MM.1S (cell line): ENCODE measurements around the gene TBX6.

Experiments used
- DNase-seq: peaks from one replicate; pipeline ENCODE4 v3.0.0-alpha.2; 2015
- H2AFZ ChIP-seq: fragments of 300-600 bp; sonication (generic); 2 replicates; pipeline ENCODE4 v1.6.0; 2016; ENCODE audit warnings: antibody characterized with exemption, low read length
- H3F3A ChIP-seq: fragments of 300-600 bp; sonication (generic); 2 replicates; pipeline ENCODE4 v1.6.1; 2016; ENCODE audit warnings: mild to moderate bottlenecking, antibody characterized with exemption, low read length, moderate library complexity, mixed read lengths; ENCODE audit not compliant: insufficient read depth
- H3K27ac ChIP-seq: fragments of 300-600 bp; sonication (generic); 2 replicates; pipeline ENCODE4 v1.5.1; 2016; ENCODE audit warnings: mild to moderate bottlenecking, low read length
- H3K27me3 ChIP-seq: fragments of 300-600 bp; sonication (generic); replicated peaks from 2 replicates; pipeline ENCODE4 v1.6.0; 2016; ENCODE audit warnings: low read length; ENCODE audit not compliant: insufficient read depth
- H3K36me3 ChIP-seq: fragments of 300-600 bp; sonication (generic); replicated peaks from 2 replicates; pipeline ENCODE4 v1.6.1; 2016; ENCODE audit warnings: mild to moderate bottlenecking, low read length, mixed read lengths; ENCODE audit not compliant: insufficient read depth
- H3K4me1 ChIP-seq: fragments of 300-600 bp; sonication (generic); 2 replicates; pipeline ENCODE4 v1.6.1; 2016; ENCODE audit warnings: low read length, mixed read lengths
- H3K4me2 ChIP-seq: fragments of 300-600 bp; sonication (generic); 2 replicates; pipeline ENCODE4 v1.6.0; 2016; ENCODE audit warnings: low read depth, low read length
- H3K4me3 ChIP-seq: fragments of 300-600 bp; sonication (generic); 2 replicates; pipeline ENCODE4 v1.5.1; 2016; ENCODE audit warnings: low read length, mixed read lengths
- H3K79me2 ChIP-seq: fragments of 300-600 bp; sonication (generic); 2 replicates; pipeline ENCODE4 v1.6.1; 2016; ENCODE audit warnings: mixed run types, low read length, mixed read lengths
- H3K9ac ChIP-seq: fragments of 300-600 bp; sonication (generic); 2 replicates; pipeline ENCODE4 v1.6.1; 2016; ENCODE audit warnings: low read length, mixed read lengths
- H3K9me2 ChIP-seq: fragments of 300-600 bp; sonication (generic); replicated peaks from 2 replicates; pipeline ENCODE4 v1.6.1; 2016; ENCODE audit warnings: mild to moderate bottlenecking, low read length, mixed read lengths; ENCODE audit not compliant: insufficient read depth
- H3K9me3 ChIP-seq: fragments of 300-600 bp; sonication (generic); replicated peaks from 2 replicates; pipeline ENCODE4 v1.6.1; 2016; ENCODE audit warnings: mild to moderate bottlenecking, low read length, mixed read lengths; ENCODE audit not compliant: insufficient read depth
- H4K20me1 ChIP-seq: fragments of 300-600 bp; sonication (generic); 2 replicates; pipeline ENCODE4 v1.6.1; 2016; ENCODE audit warnings: mild to moderate bottlenecking, low read length, moderate library complexity, mixed read lengths; ENCODE audit not compliant: insufficient read depth
- EZH2 ChIP-seq: fragments of 300-600 bp; sonication (generic); optimal IDR thresholded peaks from 2 replicates; pipeline ENCODE3; 2017; ENCODE audit warnings: low read depth, mild to moderate bottlenecking, antibody characterized with exemption, low read length, mixed read lengths
- EZH2phosphoT487 ChIP-seq: fragments of 300-600 bp; sonication (generic); IDR thresholded peaks from 2 replicates; pipeline ENCODE4 v1.6.1; 2018; ENCODE audit warnings: antibody characterized with exemption, low read length
- TF ChIP-seq, protein P1 (sequence below): fragments of 300-600 bp; sonication (generic); IDR thresholded peaks from 2 replicates; pipeline ENCODE4 v1.5.1; 2016; ENCODE audit warnings: antibody characterized with exemption, low read length, mixed read lengths

Gene TBX6

GRCh38 chr16:30114411-30114810 is 22.7 kb upstream of the TBX6 start:
- Histone ChIP-seq H3K4me3 (0 out of 2 replicates have a peak overlapping the region, but pooled peaks have one; percentile 6), H3K27ac (peak overlapping the region; percentile 65; the same call in 1 of the 2 replicates)
- TF ChIP-seq EZH2phosphoT487 (no peak), EZH2 (no peak)
- TF ChIP-seq, protein P1, sequence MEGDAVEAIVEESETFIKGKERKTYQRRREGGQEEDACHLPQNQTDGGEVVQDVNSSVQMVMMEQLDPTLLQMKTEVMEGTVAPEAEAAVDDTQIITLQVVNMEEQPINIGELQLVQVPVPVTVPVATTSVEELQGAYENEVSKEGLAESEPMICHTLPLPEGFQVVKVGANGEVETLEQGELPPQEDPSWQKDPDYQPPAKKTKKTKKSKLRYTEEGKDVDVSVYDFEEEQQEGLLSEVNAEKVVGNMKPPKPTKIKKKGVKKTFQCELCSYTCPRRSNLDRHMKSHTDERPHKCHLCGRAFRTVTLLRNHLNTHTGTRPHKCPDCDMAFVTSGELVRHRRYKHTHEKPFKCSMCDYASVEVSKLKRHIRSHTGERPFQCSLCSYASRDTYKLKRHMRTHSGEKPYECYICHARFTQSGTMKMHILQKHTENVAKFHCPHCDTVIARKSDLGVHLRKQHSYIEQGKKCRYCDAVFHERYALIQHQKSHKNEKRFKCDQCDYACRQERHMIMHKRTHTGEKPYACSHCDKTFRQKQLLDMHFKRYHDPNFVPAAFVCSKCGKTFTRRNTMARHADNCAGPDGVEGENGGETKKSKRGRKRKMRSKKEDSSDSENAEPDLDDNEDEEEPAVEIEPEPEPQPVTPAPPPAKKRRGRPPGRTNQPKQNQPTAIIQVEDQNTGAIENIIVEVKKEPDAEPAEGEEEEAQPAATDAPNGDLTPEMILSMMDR: no peak

DNA sequence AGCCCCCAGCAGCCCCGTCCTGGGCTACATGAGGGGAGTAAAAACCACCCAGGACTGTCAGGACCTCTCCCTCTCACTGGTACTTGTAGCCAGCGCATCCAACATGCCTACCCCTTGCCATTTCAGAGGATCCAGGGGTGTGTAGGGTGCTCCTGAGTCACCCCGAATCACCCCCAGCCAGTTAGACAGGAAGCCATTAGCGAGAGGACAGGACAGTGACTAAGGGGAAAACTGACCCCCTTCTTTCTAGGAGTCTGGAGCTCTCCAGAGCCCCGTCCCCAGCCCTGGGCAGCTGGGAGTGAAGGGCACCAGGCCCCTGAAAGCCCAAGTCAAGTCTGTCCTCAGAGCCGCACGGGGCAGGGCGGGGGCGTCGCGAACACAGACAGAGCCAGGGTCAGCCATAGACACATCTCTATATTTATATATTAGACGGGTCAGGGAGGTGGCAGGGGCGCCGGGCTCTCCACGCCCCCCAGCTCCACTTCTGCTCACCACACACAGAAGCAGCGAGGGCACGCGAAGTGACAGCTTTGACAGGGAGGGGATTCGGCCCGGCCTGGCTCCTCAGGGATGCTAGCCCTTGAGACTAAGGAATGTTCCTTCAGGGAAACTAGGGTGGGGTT is 22.1 kb upstream of the TBX6 start:
- H4K20me1 ChIP-seq: no peaks in the 10 kb centered on the region
- no peak overlapping the region for H3K9ac ChIP-seq
- no peak overlapping the region for H3K27ac ChIP-seq
- TF ChIP-seq EZH2 (no peak), EZH2phosphoT487 (no peak)
- TF ChIP-seq, protein P1: no peak
- H3K4me3 ChIP-seq: no peak overlapping the region
- H3K9me3 ChIP-seq: no peaks in the 10 kb centered on the region
- peaks cover 15% of the 10 kb centered on the region for H3F3A ChIP-seq
- H2AFZ ChIP-seq: no peak overlapping the region
- no peaks in the 10 kb centered on the region for H3K9me2 ChIP-seq
- no peaks in the 10 kb centered on the region for H3K79me2 ChIP-seq
- H3K27me3 ChIP-seq: no peaks in the 10 kb centered on the region
- H3K36me3 ChIP-seq: no peaks in the 10 kb centered on the region
- H3K4me2 ChIP-seq: no peak overlapping the region
- peaks cover 17% of the 10 kb centered on the region for H3K4me1 ChIP-seq
- no peak for DNase-seq

More at GRCh38 chr16:30114411-30114810, 22.7 kb upstream of the TBX6 start:
- H3K27me3 ChIP-seq: no peaks in the 10 kb centered on the region
- H3K9me2 ChIP-seq: no peaks in the 10 kb centered on the region
- H3K4me1 ChIP-seq: peaks cover 17% of the 10 kb centered on the region
- no peaks in the 10 kb centered on the region for H3K9me3 ChIP-seq
- DNase-seq: no peak
- H3F3A ChIP-seq: peaks cover 15% of the 10 kb centered on the region
- no peaks in the 10 kb centered on the region for H3K79me2 ChIP-seq
- peak overlapping the region; percentile 35; the same call in 1 of the 2 replicates for H3K9ac ChIP-seq
- H4K20me1 ChIP-seq: no peaks in the 10 kb centered on the region
- no peaks in the 10 kb centered on the region for H3K36me3 ChIP-seq
- peak overlapping the region; percentile 45; the same call in 1 of the 2 replicates for H3K4me2 ChIP-seq
- no peak overlapping the region for H2AFZ ChIP-seq

DNA sequence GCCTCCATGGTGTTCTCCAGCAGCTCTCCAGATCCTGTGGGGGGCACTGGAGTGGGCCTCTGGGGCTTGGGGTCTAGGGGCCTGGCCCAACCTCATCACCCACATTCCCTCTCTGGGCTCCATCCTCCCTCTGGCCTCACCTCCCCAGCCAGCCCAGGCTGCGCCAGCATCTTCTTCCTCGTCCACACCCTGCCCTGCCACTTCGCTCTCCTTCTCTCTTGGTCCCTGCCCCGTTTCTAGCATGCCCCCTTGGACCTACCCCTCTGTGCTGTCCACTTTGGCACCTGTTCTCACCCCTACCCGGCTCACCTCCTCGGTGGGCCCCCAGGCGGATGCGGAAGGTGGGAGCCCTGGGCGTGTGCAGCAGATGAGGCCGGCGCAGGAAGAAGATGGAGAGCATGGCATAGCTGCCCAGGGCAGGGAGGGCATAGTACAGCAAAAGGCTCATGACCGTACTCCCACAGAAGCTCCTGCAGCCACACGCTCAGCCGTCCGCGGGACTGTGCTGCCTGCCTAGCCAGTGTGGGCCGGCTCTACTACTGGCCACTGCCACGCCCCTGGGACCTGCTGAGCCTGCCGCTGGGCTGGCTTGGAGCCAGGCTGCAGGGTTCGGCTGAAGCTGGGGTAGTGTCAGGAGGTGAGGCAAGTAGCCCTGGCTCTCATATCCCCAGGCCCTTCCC is 21.4 kb upstream of the TBX6 start, which contains the start of gene GDPD3:
GDPD3 (minus strand) TSS at position 507 of the 680 bp plus-strand sequence; CDS start at position 448, 59 bp downstream.
- no peak for DNase-seq
- Histone ChIP-seq H3K79me2 (no peaks in the 10 kb centered on the region), H3F3A (peaks cover 15% of the 10 kb centered on the region), H3K9ac (no peak within 1 kb of the TSS), H3K27me3 (no peaks in the 10 kb centered on the region), H3K4me3 (no peak within 1 kb of the TSS), H4K20me1 (no peaks in the 10 kb centered on the region), H2AFZ (no peak within 1 kb of the TSS), H3K4me1 (peaks cover 17% of the 10 kb centered on the region), H3K36me3 (no peaks in the 10 kb centered on the region), H3K9me2 (no peaks in the 10 kb centered on the region), H3K27ac (no peak within 1 kb of the TSS), H3K4me2 (no peak within 1 kb of the TSS), H3K9me3 (no peaks in the 10 kb centered on the region)
- no peak for TF ChIP-seq EZH2
- TF ChIP-seq EZH2phosphoT487: no peak
- TF ChIP-seq, protein P1: no peak
